HG02678 (cell line): ENCODE results near the gene PANK4.
A peak's percentile ranks its signal among the peaks of the same experiment; 100 is the strongest.
"Not testable (repeated sequence)": the region's sequence is repeated elsewhere in the genome, so short reads cannot be mapped to it uniquely, and the experiment has no call there.

Experiments used
- ATAC-seq: cut with Tn5 transposase; IDR thresholded peaks from one replicate; pipeline ENCODE4 v1.9.1; 2021; ENCODE audit warnings: mild to moderate bottlenecking, moderate library complexity; ENCODE audit not compliant: unreplicated experiment

PANK4 gene

DNA sequence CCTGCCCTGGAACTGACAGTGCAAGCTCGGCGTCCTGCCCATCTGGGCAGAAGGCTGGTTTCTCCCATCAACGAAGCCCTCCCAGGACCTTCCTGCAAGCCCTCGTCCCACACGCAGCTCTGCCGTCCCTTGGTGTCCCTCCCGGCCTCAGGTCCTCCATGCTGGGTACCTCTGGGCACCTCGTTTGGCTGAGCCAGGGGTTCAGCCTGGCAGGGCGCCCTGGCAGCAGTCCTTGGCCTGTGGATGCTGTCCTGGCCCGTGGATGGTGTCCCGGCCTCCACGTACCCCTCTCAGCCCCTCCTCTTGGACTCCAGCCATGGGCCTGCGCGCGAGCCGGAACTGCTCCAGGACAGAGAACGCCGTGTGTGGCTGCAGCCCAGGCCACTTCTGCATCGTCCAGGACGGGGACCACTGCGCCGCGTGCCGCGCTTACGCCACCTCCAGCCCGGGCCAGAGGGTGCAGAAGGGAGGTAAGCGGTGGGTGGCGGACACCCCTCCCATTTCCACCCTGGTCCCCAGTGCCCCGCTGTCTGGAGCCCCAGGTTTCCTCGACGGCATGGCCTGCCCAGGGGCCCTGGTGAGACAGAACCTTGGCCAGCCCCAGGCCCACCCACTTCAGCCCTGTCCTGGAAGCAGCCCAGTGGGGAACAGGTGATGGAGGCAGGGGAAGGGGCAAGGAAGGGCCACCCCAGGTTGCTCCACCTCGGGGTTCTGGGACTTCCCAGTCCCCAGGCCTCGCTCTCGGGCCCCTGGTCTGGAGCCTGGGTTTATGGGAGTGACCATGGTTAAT, 33.3 kb upstream of the PANK4 start:
- ATAC-seq = no peak

DNA sequence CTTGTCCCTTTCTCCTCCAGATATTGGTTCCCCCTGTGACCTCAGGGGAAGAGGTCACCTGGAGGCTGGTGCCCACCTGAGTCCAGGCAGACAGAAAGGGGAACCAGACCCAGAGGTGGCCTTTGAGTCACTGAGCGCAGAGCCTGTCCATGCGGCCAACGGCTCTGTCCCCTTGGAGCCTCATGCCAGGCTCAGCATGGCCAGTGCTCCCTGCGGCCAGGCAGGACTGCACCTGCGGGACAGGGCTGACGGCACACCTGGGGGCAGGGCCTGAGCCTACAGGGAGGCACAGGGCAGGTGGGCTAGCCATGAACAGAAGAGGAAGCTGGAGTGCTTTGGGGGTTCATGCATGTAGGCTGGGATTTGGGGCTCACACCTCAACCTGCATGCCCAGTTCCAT, 32.5 kb upstream of the PANK4 start:
- no peak for ATAC-seq

DNA sequence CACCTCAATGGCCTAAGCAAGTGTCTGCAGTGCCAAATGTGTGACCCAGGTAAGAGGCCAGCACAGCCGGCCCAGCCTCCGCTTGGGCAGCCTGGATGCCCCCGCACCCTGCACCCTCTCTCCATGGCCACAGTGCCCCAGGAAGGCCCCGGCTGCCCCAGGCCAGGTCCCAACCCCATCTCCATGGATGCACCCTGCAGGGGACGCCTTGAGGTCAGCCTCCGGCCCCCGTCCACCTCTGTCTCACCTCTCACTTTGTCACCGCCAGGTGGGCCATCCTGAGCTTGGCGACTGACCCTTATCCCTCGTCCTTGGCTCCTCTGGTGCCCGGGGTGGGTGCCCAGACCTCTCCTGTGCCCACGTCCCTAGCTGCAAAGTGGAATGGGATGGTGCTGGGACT, 32.0 kb upstream of the PANK4 start:
- no peak for ATAC-seq

DNA sequence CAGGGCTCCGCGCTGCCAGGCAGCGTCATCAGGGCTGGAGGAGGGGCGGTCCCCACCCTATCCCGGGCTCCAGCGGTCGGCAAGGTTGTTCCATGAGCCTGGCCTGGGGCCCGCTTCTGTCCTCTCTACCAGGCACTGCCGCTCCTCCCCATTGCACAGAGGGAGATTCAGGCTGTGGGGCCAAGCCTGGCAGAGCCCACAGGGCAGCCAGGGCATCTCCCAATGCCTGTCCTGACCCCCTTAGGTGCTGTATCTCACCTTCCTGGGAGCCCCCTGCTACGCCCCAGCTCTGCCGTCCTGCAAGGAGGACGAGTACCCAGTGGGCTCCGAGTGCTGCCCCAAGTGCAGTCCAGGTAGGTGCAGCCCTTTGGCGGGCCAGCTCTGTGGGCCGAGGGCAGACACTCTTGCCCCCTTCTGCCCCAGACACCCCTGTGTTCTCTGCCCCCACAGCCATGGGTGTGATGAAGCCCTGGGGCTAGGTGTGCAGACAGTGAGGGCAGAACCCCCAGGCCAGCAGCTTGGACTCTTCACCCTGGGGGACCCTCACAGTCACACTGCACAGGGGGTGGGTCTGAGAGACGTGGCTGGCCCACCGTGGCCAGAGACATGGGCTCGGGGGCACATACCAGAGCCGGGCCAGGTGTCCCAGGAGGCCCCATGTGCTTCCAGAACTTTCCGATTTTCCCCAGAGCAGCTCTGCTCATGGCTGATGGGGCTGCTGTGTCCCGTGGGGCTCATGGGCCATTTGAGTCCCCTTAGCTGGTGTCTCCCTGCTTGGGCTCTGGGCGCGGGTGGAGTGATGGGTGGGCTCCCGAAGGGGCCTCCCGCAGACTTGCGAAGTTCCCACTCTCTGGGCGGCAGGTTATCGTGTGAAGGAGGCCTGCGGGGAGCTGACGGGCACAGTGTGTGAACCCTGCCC, 31.3 kb upstream of the PANK4 start:
- ATAC-seq = no peak

DNA sequence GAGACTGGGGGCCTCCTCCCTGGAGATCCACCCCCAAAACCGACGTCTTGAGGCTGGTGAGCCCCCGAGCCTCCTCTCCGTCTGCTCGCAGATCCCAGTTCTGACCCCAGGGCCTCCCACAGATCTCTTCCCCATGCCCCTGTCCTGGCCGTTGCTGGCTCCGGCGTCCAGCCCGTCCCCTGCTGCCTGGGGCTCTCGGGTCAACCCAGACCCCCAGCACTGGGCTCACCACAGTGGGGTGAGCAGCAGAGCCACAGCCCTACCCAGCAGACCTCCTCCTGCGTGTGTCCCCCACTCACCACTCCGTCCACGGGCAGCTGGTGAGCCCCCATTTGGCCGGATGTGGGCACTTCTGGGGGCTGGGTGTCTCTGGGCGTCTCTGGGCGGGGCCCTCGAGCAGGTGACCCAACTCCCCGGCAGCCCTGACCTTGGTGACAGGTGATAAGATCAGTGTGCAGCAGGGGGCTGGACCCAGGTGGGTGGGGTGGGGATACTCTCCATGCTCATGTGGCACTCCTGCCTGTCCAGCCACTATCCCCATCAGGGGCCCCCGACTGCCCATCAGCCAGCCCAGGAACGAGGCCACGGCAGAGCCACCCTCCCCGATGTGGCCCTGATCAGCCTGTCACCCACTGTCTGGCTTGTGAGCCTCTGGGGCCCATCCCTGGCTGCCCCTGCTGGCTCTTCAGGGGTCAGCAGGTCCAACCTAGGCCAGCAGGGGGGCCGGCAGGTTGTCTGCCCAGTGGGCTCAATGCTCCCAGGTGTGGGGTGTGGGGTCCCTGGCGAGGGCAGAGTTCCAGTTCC, 30.5 kb upstream of the PANK4 start:
- no peak for ATAC-seq

DNA sequence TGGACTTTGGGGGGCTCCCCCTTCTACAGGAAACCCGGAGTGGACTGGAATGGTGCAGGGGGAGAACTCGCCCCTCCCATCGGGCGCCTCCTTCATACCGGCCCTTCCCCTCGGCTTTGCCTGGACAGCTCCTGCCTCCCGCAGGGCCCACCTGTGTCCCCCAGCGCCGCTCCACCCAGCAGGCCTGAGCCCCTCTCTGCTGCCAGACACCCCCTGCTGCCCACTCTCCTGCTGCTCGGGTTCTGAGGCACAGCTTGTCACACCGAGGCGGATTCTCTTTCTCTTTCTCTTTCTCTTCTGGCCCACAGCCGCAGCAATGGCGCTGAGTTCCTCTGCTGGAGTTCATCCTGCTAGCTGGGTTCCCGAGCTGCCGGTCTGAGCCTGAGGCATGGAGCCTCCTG, 29.9 kb upstream of the PANK4 start, which contains the start of gene TNFRSF14:
Gene TNFRSF14 (plus strand): TSS at position 95 of the 401 bp plus-strand sequence. CDS start 294 bp downstream, at position 389.
- ATAC-seq = no peak

DNA sequence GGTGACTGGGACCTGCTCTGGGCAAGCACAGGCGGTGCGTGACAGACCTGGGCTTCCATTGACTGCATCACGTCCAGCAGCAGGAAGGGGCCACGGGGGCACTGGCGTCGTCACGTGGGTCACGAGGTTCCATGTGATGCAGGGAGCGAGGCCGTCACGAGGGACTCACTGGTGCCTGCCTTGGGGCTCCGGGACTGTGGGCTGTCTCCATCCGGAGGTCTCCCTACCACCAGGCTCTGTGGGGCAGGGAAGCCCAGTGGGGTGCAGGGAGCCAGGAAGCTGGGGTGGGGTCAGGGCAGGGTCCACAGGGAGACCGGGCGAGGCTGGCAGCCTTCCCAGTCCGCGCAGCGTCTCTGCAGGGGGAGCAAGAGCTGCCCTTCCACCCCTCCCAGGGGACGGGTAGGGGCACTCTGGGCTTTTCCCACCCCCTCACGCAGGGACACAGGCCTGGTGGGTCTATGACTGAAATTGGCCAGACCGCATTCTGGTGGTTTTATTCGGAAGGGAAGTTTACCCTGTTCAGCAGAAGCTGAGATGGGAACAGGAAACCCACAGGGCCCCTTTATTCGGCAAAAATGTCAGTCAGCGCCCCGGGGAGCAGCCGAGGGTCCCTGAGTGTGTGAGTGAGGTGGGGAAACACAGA, 29.4 kb upstream of the PANK4 start:
- ATAC-seq = no peak

DNA sequence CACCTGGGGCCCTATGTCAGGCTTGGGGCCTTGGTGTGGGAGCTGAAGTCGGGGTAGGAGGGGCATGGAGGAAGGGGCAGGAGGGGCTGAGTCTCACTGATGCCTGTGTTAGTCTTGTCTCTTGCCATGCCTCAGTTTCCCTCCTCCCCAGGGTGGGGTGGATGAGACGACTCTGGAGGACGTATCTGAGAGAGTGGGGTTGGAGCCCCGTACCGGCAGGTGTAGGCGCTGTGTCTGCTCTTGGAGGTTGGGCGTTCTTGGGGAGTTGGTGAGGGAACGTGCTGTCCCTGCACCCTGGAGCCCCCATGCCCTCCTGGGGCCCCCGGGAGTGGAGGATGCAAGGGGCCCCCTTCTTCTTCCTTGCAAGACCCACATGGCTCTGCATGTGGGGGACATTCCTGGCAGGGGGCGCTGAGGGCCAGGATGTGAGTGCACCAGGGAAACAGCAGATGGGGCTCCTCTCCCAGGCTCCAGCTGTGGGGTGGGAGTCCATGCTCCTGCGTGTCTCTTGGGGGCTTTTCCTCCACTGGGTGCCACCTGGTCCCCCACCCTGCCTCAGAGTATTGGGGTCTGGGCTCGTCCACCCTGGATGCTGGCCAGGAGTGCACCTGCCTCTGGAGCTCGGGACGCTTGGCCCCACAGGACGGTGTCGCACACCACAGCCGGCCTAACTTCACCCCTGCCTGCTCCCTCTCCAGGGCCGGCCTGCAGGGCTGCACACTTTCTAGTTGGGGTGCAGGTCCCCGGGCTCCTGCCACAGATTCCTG, 28.4 kb upstream of the PANK4 start:
- no peak for ATAC-seq

DNA sequence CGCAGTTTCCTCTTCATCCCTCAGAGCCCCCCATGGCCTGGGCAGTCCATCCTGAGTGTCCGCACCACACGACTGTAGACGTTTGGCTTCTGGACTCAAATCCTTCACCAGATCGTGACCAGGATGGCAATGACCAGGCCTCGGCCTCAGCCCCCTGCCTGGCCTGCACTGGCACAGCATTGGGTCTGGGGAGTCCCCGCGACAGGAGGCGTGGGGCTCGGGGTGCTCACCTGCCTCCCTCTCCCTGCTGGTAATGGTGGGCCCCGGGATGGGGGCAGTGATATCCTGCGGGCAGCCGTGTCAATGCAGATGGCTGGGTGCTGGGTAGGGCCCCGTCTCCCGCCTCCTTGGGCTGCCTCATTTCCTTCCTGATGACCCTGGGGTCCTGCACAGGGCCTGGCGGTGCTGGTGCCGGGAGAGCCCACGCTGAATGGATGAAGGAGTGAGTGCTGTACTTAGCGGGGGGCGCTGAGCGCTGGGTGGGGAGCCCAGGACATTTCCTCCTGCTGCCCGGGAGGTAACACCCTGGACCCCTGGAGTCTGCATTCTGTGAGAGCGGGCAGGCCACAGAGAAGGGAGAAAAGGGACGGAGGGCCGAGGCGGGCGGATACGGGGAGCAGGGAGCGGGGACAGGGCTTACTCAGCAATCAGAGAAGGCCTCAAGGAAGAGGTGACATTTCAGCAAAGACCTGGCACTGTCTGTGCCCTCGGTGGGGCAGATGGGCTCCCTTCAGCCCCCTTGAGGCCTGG, 27.6 kb upstream of the PANK4 start:
- ATAC-seq = no peak

DNA sequence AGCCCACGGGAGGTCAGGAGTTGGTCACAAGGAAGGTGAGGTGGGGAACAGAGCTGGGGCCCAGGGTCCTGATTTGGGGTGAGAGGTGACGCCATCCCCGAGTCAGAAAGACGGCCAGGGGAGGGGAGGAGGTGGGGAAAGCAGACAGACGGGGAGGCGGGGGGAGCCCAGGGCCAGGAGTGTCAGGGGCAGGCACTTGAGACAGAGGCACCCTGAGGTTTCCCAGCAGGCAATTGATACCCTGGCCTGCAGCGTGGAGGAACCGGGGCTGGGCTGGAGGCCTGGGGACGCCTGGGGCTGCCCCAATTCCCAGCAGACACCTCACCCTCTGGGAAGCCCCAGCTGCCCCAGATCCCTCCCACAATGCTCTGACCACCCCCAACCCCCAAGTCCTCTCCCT, 26.7 kb upstream of the PANK4 start:
- not testable (repeated sequence) for ATAC-seq

DNA sequence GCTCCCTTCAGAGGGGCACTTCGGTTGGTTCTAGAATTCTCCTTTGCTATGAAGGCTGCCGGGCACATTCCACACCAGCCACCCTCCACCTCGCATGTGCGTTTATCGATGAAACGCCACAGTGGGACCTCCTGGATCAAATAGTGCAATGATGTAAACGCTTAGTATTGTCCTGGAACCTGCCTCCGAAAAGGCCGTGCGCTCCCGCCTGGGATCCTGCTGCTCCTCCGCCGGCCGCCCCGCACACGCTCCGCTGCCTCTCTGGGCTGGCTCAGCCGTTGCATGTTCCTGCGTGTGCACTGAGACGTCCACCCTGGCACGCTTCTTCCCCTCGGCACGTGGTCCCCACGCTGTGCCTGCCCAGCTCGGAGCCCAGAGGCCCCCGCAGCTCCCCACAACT, 25.8 kb upstream of the PANK4 start:
- ATAC-seq = no peak

DNA sequence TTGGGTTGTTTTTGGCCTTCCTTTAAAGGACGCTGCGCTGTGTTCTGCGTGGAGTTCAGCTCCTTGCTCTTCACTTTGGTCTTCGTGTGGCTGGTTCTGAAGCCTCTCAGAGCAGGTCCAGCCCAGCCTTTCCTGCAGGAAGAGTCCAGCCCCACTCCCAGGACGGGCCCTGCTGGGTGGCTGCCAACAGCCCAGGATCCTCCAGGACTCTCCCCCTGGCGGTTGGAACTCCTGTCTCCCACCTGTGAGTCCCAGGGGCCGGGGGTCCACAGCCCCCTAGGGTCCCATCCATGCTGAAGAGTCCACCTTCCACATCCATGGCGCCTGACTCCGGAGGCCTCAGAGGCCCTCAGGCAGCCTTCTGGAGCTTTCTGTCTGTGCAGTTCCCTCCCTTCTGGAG, 25.1 kb upstream of the PANK4 start:
- ATAC-seq = not testable (repeated sequence)

DNA sequence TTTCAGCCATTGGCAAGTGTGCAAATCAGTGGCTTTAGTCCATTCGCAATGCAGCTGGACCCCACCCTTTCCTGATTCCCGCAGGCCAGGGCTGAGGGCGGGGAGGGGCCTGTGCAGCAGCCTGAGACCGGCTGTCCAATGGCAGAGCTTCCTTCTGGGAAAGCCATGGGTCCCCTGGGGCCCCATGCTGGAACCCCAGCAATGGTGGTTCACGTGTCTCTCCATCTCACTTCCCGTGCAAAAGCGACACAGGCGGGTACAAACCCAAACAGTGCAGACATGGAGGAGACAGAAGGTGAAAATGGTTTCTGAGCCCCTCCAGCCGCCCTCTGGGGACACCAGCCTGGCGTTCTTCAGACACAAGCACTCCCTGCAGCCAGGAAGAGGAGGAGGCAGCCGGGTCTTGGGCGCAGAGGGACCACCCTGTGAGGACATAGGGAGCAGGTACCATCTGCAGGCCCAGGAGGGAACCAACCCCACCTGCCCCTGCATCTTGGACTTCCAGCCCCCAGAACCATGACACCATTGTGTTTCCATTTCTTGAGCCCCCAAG, 24.0 kb upstream of the PANK4 start:
- not testable (repeated sequence) for ATAC-seq

DNA sequence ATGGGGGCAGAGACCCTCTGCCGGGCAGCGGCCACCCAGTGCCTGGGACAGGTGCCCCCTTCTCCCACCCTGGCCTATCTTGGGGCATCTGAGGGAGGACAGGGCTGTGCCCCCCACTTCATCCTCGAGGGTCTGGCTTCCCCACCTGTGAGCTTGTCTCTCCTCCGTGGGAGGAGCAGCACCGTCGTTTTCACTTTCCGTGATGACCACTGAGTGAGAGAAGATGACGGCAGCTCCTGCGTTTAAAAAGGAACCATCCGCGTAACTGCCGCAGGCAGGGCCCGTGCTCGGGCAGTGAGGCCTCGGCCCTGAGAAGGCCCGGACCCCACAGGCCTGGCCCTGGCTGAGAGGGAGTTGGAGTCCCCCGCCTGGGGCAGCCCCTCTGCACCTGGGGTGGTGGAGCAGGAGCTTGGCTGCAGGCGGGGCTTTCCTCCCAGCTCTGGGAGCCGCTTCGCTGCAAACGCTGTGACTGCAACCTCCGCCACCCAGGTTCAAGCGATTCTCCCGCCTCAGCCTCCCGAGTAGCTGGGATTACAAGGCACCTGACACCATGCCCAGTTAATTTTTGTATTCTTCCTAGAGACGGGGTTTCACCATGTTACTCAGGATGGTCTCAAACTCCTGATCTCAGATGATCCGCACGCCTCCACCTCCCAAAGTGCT, 23.1 kb upstream of the PANK4 start:
- not testable (repeated sequence) for ATAC-seq

DNA sequence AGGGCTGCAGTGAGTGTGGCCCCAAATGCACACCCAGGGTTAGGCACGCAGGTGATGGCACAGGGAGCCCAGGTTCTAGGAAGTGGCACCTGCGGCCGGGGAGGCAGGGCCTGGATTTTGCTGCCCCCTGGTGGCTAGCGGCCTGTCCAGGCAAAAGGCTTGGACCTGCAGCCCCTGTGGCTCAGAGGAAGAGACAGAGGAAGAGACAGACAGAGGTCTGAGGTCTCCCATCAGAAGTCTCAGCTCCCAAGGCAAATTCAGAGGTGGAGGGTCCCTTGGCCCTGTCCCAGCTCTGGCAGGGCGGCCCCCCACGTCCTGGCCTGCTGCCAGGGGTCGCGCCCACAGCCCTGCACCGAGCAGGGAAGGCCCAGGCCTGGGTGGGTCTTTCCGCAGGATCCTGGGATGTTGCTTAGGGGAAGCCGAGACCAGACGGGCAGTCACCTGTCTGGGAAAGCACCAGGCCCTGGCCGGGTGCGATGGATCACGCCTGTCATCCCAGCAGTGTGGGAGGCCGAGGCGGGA, 21.7 kb upstream of the PANK4 start:
- ATAC-seq = peak; percentile 27

DNA sequence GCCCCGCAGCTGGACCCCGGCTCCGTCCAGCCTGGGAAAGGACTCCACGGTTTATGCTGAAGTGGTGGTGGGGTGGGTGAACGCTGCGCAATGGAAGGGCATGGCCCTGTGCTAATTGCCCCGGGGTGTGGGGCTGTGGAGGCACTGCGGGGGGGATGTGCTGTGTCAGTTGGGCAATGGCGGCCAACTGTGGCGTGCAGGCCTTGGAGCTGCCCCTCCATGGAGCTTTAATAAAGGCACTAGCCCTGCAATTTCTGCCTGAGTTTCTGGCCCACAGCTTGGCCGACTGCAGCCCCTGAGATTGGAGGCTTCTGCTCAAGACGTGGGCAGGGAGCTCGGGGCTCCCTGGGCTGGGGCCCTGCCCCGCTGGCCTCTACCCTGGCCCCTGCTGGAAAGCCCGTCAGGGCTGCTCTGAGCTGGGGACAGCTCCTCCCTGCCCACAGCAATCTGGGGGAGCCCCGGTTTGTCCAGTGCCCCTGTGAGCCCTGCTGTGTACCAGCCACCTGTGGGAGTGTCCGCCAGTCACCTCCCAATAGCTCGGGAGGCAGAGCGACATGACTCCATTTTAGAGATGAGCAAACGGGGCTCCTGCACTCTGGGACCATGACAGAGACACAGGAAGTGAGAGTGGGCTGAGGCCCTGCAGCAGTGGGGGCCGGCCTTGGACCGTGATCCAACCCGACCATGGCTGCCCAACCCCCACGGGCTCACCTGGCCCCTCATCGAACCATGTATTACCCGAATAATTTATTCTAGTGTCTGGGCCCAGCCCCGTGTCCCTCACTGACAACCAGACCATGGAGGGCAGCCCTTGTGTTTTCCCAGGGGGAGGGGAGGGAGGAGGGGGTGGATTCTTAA, 21.0 kb upstream of the PANK4 start:
- no peak for ATAC-seq
